ENCODE results near the gene TIGD1. TPM values are rescaled to one million over a fixed set of nuclear protein-coding genes. Genes with fewer than 3 reads are reported as not detected.

The TIGD1 gene
- total and polyA plus RNA-seq, 2 experiments from 2014 or later = 7.6 to 9.3 TPM

DNA sequence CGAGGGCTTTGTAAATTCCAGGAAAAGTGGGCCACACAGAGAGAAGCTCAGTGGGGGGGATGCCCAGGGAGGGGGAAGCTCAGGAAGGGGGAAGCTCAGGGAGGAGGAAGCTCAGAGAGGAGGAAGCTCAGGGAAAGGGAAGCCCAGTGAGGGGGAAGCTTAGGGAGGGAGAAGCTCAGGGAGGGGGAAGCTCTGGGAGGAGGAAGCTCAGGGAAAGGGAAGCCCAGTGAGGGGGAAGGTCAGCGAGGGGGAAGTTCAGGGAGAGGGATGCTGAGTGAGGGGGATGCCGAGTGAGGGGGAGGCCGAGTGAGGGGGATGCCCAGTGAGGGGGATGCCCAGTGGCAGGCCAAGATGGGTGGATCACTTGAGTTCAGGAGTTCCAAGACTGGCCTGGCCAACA lies 11.7 kb downstream of the TIGD1 start:
- Histone ChIP-seq H3K9me2 (ENCODE audit: insufficient read depth) (no peaks in the 10 kb centered on the region), H4K20me1 (replicated peaks; ENCODE audit: insufficient read depth) (no peaks in the 10 kb centered on the region), H3K4me1 (ENCODE audit: insufficient read depth) (peaks cover 4% of the 10 kb centered on the region; the same call in 1 of the 2 replicates), H3K4me3 (no peak overlapping the region), H3K36me3 (ENCODE audit: insufficient read depth) (no peaks in the 10 kb centered on the region), H3K79me2 (replicated peaks; ENCODE audit: insufficient read depth) (no peaks in the 10 kb centered on the region), H2AFZ (no peak overlapping the region), H3K27ac (ENCODE audit: low read depth) (no peak overlapping the region), H3K27me3 (ENCODE audit: insufficient read depth) (no peaks in the 10 kb centered on the region), H3K4me2 (peak overlapping the region; percentile 51; the same call in 1 of the 2 replicates), H3F3A (replicated peaks; ENCODE audit: low read depth) (no peaks in the 10 kb centered on the region)
- no peak overlapping the region for H3K27ac Mint-ChIP-seq
- peaks cover 4% of the 10 kb centered on the region; the same call in 2 of the 3 replicates for H3K36me3 Mint-ChIP-seq (ENCODE audit: low read depth)
- H3K9me3 Mint-ChIP-seq = peaks cover 8% of the 10 kb centered on the region; the same call in 2 of the 3 replicates
- no peak overlapping the region for H3K4me3 Mint-ChIP-seq
- DNase-seq (ENCODE audit: low spot score) = no peak
- H3K4me1 Mint-ChIP-seq = peaks cover 28% of the 10 kb centered on the region
- TF ChIP-seq, protein P1, sequence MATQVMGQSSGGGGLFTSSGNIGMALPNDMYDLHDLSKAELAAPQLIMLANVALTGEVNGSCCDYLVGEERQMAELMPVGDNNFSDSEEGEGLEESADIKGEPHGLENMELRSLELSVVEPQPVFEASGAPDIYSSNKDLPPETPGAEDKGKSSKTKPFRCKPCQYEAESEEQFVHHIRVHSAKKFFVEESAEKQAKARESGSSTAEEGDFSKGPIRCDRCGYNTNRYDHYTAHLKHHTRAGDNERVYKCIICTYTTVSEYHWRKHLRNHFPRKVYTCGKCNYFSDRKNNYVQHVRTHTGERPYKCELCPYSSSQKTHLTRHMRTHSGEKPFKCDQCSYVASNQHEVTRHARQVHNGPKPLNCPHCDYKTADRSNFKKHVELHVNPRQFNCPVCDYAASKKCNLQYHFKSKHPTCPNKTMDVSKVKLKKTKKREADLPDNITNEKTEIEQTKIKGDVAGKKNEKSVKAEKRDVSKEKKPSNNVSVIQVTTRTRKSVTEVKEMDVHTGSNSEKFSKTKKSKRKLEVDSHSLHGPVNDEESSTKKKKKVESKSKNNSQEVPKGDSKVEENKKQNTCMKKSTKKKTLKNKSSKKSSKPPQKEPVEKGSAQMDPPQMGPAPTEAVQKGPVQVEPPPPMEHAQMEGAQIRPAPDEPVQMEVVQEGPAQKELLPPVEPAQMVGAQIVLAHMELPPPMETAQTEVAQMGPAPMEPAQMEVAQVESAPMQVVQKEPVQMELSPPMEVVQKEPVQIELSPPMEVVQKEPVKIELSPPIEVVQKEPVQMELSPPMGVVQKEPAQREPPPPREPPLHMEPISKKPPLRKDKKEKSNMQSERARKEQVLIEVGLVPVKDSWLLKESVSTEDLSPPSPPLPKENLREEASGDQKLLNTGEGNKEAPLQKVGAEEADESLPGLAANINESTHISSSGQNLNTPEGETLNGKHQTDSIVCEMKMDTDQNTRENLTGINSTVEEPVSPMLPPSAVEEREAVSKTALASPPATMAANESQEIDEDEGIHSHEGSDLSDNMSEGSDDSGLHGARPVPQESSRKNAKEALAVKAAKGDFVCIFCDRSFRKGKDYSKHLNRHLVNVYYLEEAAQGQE (IDR thresholded peaks at IDR 0.05; ENCODE audit: unreplicated experiment) = no peak
- TF ChIP-seq EZH2 (IDR thresholded peaks at IDR 0.05; ENCODE audit: low read depth, unreplicated experiment) (no peak), ZNF331 (CRISPR knock-in tag; IDR thresholded peaks at IDR 0.05; ENCODE audit: low read depth) (no peak), ETS1 (IDR thresholded peaks at IDR 0.05) (no peak), EZH2phosphoT487 (IDR thresholded peaks at IDR 0.05; ENCODE audit: unreplicated experiment) (no peak), CTCF (conservative IDR thresholded peaks at IDR 0.05; ENCODE audit: low read depth in 2 of 2) (no peak), STAT1 (IDR thresholded peaks at IDR 0.05; ENCODE audit: unreplicated experiment) (no peak), ZNF114 (CRISPR knock-in tag; IDR thresholded peaks at IDR 0.05) (no peak), NANOG (IDR thresholded peaks at IDR 0.05; ENCODE audit: borderline replicate concordance) (no peak), JUNB (IDR thresholded peaks at IDR 0.05; ENCODE audit: unreplicated experiment) (no peak), POLR2AphosphoS5 (IDR thresholded peaks at IDR 0.05; ENCODE audit: low read depth) (no peak), CREB1 (CRISPR knock-in tag; IDR thresholded peaks at IDR 0.05; ENCODE audit: low read depth) (no peak)
- TF ChIP-seq, protein P2, sequence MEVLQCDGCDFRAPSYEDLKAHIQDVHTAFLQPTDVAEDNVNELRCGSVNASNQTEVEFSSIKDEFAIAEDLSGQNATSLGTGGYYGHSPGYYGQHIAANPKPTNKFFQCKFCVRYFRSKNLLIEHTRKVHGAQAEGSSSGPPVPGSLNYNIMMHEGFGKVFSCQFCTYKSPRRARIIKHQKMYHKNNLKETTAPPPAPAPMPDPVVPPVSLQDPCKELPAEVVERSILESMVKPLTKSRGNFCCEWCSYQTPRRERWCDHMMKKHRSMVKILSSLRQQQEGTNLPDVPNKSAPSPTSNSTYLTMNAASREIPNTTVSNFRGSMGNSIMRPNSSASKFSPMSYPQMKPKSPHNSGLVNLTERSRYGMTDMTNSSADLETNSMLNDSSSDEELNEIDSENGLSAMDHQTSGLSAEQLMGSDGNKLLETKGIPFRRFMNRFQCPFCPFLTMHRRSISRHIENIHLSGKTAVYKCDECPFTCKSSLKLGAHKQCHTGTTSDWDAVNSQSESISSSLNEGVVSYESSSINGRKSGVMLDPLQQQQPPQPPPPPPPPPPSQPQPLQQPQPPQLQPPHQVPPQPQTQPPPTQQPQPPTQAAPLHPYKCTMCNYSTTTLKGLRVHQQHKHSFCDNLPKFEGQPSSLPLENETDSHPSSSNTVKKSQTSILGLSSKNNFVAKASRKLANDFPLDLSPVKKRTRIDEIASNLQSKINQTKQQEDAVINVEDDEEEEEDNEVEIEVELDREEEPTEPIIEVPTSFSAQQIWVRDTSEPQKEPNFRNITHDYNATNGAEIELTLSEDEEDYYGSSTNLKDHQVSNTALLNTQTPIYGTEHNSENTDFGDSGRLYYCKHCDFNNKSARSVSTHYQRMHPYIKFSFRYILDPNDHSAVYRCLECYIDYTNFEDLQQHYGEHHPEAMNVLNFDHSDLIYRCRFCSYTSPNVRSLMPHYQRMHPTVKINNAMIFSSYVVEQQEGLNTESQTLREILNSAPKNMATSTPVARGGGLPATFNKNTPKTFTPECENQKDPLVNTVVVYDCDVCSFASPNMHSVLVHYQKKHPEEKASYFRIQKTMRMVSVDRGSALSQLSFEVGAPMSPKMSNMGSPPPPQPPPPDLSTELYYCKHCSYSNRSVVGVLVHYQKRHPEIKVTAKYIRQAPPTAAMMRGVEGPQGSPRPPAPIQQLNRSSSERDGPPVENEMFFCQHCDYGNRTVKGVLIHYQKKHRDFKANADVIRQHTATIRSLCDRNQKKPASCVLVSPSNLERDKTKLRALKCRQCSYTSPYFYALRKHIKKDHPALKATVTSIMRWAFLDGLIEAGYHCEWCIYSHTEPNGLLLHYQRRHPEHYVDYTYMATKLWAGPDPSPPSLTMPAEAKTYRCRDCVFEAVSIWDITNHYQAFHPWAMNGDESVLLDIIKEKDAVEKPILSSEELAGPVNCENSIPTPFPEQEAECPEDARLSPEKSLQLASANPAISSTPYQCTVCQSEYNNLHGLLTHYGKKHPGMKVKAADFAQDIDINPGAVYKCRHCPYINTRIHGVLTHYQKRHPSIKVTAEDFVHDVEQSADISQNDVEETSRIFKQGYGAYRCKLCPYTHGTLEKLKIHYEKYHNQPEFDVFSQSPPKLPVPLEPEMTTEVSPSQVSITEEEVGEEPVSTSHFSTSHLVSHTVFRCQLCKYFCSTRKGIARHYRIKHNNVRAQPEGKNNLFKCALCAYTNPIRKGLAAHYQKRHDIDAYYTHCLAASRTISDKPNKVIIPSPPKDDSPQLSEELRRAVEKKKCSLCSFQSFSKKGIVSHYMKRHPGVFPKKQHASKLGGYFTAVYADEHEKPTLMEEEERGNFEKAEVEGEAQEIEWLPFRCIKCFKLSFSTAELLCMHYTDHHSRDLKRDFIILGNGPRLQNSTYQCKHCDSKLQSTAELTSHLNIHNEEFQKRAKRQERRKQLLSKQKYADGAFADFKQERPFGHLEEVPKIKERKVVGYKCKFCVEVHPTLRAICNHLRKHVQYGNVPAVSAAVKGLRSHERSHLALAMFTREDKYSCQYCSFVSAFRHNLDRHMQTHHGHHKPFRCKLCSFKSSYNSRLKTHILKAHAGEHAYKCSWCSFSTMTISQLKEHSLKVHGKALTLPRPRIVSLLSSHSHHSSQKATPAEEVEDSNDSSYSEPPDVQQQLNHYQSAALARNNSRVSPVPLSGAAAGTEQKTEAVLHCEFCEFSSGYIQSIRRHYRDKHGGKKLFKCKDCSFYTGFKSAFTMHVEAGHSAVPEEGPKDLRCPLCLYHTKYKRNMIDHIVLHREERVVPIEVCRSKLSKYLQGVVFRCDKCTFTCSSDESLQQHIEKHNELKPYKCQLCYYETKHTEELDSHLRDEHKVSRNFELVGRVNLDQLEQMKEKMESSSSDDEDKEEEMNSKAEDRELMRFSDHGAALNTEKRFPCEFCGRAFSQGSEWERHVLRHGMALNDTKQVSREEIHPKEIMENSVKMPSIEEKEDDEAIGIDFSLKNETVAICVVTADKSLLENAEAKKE (CRISPR knock-in tag; IDR thresholded peaks at IDR 0.05) = no peak
- H3K27me3 Mint-ChIP-seq (ENCODE audit: insufficient read depth, low read depth, poor library complexity) = peaks cover 11% of the 10 kb centered on the region
- no peak for ATAC-seq

Measured in GM23338 (cell line).